HG03521 (cell line): Measurements from ENCODE around the gene SLC15A4.
A peak's percentile ranks its signal among the peaks of the same experiment; 100 is the strongest.

Source experiments
- ATAC-seq: cut with Tn5 transposase; IDR thresholded peaks from one replicate; pipeline ENCODE4 v1.9.1; 2021; ENCODE audit warnings: mild to moderate bottlenecking, moderate library complexity; ENCODE audit not compliant: unreplicated experiment

Gene SLC15A4

GRCh38 chr12:128795530-128796361 is 28.0 kb downstream of the SLC15A4 start:
- ATAC-seq, result no peak

DNA sequence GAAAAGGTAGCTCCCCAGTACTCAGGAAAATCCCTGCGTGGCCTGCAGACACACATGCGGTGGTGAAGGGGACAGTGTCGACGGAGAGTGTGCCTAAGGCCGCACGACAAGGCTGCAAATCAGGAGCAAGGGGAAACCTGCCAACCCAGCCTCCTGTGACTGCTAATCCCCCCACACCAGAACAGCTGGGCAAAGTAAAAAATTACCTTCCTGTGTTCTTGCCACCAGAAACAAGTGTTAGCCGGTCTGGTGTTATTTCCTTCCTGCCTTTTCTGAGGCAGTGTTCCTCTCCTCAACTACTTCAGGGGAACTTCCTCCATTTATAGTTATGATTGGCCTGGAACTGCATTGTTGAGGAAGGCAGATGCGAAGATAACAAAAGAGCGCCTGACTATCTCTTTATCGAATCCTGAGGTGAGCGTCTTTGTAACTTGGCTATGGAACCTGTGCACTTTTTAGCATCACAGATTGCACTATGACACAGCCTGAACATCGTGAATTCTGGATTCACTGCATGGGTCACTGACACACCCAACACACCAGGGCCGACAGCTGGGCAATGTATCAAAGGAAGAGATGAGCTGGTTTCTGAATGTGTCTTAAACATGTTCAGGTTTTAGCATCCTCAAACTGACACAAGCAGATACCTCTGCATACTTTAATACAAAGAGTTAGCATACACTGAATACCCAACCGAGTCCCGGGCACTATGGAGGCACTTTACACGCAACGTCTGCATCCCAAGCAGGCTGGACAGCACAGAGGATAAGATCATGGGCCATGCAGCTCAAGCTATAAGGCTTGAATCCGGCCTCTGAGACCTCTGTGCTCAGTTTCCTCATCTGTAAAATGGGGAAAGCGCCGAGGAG is 28.9 kb downstream of the SLC15A4 start:
- ATAC-seq, result no peak

- ATAC-seq, result no peak
Measured at GRCh38 chr12:128793701-128794100, 30.1 kb downstream of the SLC15A4 start.

- no peak for ATAC-seq
Measured at GRCh38 chr12:128792881-128793280, 30.9 kb downstream of the SLC15A4 start.

DNA sequence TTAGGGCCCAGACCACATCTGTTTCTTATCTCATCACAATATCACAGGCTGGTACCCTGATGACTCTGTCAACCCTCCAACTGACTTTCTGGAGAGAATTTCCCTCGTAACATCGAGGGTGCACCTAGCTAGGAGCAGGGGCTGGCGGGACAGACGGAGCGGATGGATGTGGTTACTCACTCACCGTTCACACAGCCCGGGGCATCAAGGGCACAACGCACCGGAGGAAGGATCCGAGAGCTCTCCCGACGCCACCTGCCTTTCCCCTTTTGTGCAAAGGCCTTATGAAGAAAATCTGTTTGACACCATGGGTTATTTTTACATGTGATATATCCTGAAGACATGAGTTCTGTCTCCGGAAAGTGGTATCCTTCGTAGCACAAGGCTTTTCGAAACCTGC is 31.4 kb downstream of the SLC15A4 start:
- ATAC-seq, result no peak

DNA sequence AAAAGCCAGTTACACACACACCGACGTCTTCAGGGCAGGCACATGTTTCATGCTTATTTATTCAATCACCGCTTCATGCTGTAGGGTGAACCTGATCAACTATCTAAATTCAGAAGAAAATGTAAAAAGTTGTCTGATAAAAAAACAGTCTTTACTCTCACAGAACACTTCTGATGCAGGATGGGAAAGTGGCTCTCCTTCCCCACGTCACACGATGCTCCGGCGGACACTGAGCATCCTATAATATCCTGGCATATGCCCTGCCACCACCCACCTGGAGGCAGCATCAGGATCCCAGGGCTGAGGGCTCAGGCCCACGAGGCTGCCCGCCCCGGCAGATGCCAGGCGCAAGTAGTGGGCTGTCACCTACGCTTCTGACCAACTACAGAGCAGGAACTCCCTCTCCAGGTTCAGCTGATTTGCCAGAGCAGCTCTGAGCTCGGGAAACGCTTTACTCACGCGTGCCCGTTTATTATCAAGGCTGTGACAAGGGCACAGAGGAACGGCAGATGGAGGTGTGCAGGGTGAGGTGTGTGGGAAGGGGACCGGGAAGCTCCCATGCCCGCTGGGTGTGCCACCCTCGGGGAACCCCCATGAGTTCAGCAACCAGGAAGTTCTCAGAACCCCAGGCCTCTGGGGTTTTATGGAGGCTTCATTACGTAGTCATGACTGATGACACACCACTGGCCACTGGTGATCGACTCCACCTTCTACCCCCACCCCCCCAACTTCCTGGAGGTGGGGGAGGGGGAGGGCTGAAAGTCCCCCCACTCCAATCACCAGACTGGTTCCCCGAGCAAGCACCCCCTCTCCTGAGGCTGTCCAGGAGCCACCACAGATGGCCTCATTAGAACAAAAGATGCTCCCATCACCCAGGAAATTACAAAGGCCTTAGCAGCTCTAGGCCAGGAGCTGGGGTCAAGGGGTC is 32.1 kb downstream of the SLC15A4 start:
- ATAC-seq, result no peak

GRCh38 chr12:128790653-128791373 is 32.9 kb downstream of the SLC15A4 start:
- no peak for ATAC-seq

- no peak for ATAC-seq
Measured at GRCh38 chr12:128790221-128790620, 33.5 kb downstream of the SLC15A4 start.

GRCh38 chr12:128789356-128789929 is 34.3 kb downstream of the SLC15A4 start:
- no peak for ATAC-seq

DNA sequence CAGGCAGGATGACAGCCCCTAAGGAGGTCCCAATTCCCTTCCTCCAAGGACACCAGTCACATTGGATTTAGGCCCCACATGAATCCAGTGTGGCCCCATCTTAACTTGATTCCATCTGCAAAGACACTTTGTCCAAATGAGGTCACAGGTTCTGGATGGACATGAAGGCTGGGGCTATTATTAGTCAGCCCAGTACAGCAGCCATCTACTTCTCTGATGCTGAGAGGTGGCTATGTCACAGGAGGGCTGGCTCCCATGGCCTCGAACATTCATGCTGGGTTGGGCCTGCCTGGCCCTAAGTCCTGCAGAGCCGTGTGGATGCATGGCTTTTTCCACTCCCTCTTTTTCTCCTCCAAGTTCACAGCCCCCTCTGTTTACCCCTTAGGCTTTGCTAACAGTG is 35.9 kb downstream of the SLC15A4 start:
- ATAC-seq, result no peak

- no peak for ATAC-seq
Measured at GRCh38 chr12:128786741-128787391, 36.9 kb downstream of the SLC15A4 start.

GRCh38 chr12:128784030-128784760 is 39.6 kb downstream of the SLC15A4 start:
- ATAC-seq, result no peak

DNA sequence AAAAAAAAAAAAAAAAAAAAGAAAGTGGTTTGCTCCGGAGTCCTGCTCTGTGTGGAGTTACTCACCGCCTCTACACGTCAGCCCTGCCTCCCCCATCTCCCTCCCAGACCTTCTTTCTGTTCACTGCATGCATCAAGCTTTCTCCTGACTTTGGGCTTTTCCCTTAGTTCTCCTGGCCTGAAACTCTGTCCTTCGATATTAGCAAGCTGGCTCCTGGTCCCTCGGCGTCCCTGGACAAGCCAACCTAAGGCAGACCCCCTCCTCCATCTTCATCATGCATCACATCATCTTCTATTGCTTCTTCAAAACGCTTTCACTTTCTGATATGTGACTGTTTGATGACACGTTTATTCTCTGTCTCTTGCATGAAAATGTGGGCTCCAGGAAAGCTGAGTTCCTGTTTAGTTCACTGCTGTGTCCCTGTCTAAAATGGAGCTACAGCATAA is 40.6 kb downstream of the SLC15A4 start:
- peak; percentile 58 for ATAC-seq

- ATAC-seq, result no peak
Measured at GRCh38 chr12:128779901-128780300, 43.9 kb downstream of the SLC15A4 start.

DNA sequence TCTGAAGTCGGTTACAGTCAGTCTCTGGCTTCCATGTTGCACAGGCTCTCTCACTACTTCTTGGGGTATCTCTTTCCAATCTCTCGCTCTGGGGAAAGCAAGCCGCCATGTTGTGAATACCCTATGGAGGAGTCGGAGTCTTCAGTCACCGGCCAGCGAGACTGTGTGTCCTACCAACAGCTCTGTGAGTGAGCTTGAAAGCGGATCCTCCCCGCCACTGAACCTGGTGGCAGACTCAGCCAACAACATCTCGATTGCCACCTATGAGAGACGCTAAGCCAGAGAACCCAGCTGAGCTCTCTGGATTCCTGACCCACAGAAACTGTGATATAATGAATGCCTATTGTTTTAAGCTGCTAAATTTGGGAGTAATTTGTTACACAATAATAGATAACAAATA is 51.5 kb downstream of the SLC15A4 start:
- ATAC-seq, result no peak

- ATAC-seq, result no peak
Measured at GRCh38 chr12:128771681-128772080, 52.1 kb downstream of the SLC15A4 start.

GRCh38 chr12:128767518-128767917 is 56.2 kb downstream of the SLC15A4 start:
- ATAC-seq, result no peak

GRCh38 chr12:128766738-128767501 is 56.8 kb downstream of the SLC15A4 start:
- no peak for ATAC-seq
